K562 (cell line): ENCODE measurements around the gene PABPC1L. TPM values are rescaled to one million over a fixed set of nuclear protein-coding genes. Genes with fewer than 3 reads are reported as not detected.

ENCODE experiments used
- ATAC-seq: fragments of 200-7000 bp; cut with Tn5 transposase; 3 replicates; pipeline ENCODE4 v1.9.1; 2020; ENCODE audit warnings: moderate library complexity
- BruUV-seq: library from RNA; stranded (reverse); fragments of 400-500 nt; replicated peaks from 2 replicates; lab custom pipeline; 2021; lab: Mats Ljungman, UMichigan
- CTCF ChIA-PET: fragments of 300-600 bp; formaldehyde crosslinking; extraction: SDS; loops from one replicate; lab custom pipeline; 2021; ENCODE audit warnings: low intra/inter-chr PET ratio; lab: Yijun Ruan, JAX
- POLR2A ChIA-PET: fragments of 300-600, 350-650 bp; sonication (Branson Sonifier 250); formaldehyde crosslinking; extraction: SDS; loops from one replicate; lab custom pipeline; 2021; ENCODE audit warnings: antibody characterized with exemption, inconsistent platforms; lab: Yijun Ruan, JAX
- DNase-seq, 4 experiments: peaks; one replicate each; pipeline versions ENCODE4 v3.0.0 to v3.0.0-alpha.2; 2011 to 2018; ENCODE audit warnings: low spot score in 3 of 4, mixed read lengths in 3 of 4; ENCODE audit errors: extremely low read depth in 1 of 4
- FAIRE-seq: peaks from 2 replicates; lab custom pipeline; 2011; peaks lifted over from hg19 to GRCh38; lab: Jason Lieb, UNC
- H2AFZ ChIP-seq: 2 replicates; pipeline ENCODE4 v1.6.0; 2011; ENCODE audit warnings: low read depth, low read length, control low read depth, inconsistent platforms
- H3K27ac ChIP-seq: fragments of 200-600 bp; 3 replicates; pipeline ENCODE4 v1.8.0; 2011; ENCODE audit warnings: low read depth, mild to moderate bottlenecking, control low read depth, inconsistent platforms, low read length, moderate library complexity, mixed read lengths; ENCODE audit errors: extremely low read depth
- H3K27me3 ChIP-seq, 2 experiments: fragments of 300-600 bp in 1 of 2; 2 replicates in 1 of 2; 3 replicates in 1 of 2; pipeline versions ENCODE4 v1.6.0 to v1.8.0; 2011; ENCODE audit warnings: inconsistent platforms in 2 of 2, low read length in 2 of 2, mild to moderate bottlenecking in 1 of 2, mixed read lengths in 1 of 2, moderate library complexity in 1 of 2; ENCODE audit not compliant: control insufficient read depth in 2 of 2, insufficient read depth in 2 of 2
- H3K36me3 ChIP-seq: fragments of 300-600 bp; 3 replicates; pipeline ENCODE4 v1.8.0; 2011; ENCODE audit warnings: mild to moderate bottlenecking, low read length, inconsistent platforms; ENCODE audit not compliant: control insufficient read depth, insufficient read depth
- H3K4me1 ChIP-seq, 2 experiments: fragments of 200-600 bp in 1 of 2; replicated peaks in 1 of 2; 2 replicates in 1 of 2; 3 replicates in 1 of 2; pipeline versions ENCODE4 v1.5.1 to v1.8.0; 2011; ENCODE audit warnings: inconsistent platforms in 2 of 2, low read length in 2 of 2, mild to moderate bottlenecking in 1 of 2, mixed read lengths in 1 of 2, moderate library complexity in 1 of 2; ENCODE audit not compliant: control insufficient read depth in 2 of 2, insufficient read depth in 2 of 2
- H3K4me2 ChIP-seq: 2 replicates; pipeline ENCODE4 v1.6.1; 2011; ENCODE audit warnings: low read length, control low read depth, inconsistent platforms, mixed read lengths; ENCODE audit not compliant: insufficient read depth
- H3K4me3 ChIP-seq: fragments of 200-600 bp; sonication (generic), shearing (Covaris generic); 2 replicates; pipeline ENCODE4 v1.5.1; 2016; ENCODE audit warnings: control low read depth, inconsistent platforms
- H3K79me2 ChIP-seq: fragments of 200-600 bp; 3 replicates; pipeline ENCODE4 v1.8.0; 2011; ENCODE audit warnings: low read length, inconsistent platforms; ENCODE audit not compliant: control insufficient read depth, insufficient read depth
- H3K9ac ChIP-seq, 2 experiments: 2 replicates each; pipeline versions ENCODE4 v1.6.0 to v1.6.1; 2011; ENCODE audit warnings: low read depth in 2 of 2, low read length in 2 of 2, control low read depth in 1 of 2, inconsistent platforms in 1 of 2, mild to moderate bottlenecking in 1 of 2, mixed read lengths in 1 of 2; ENCODE audit not compliant: insufficient read depth in 1 of 2
- H3K9me1 ChIP-seq: one replicate; pipeline ENCODE4 v1.6.0; 2011; ENCODE audit warnings: inconsistent platforms, mild to moderate bottlenecking, low read length, moderate library complexity; ENCODE audit not compliant: control insufficient read depth, insufficient read depth
- H3K9me3 ChIP-seq: replicated peaks from 2 replicates; pipeline ENCODE4 v1.5.1; 2011; ENCODE audit warnings: low read depth, low read length, inconsistent platforms; ENCODE audit not compliant: control insufficient read depth, insufficient read depth
- H4K20me1 ChIP-seq: replicated peaks from 2 replicates; pipeline ENCODE4 v1.6.1; 2011; ENCODE audit warnings: low read length, inconsistent platforms, mixed read lengths; ENCODE audit not compliant: control insufficient read depth, insufficient read depth
- FIP1L1 ChIP-seq: fragments of 200-400 bp; formaldehyde crosslinking; IDR thresholded peaks from 2 replicates; pipeline ENCODE4 v1.6.1; 2018; ENCODE audit warnings: mild to moderate bottlenecking, low read depth, low read length; ENCODE audit not compliant: poor library complexity, severe bottlenecking
- FOSL1 ChIP-seq: fragments of 200-800 bp; sonication (Bioruptor generic); conservative IDR thresholded peaks from 2 replicates; pipeline ENCODE4 v1.6.1; 2016; ENCODE audit warnings: missing genetic modification characterization, missing compliant biosample characterization
- HES1 ChIP-seq: fragments of 450-650 bp; IDR thresholded peaks from 2 replicates; pipeline ENCODE4 v1.6.1; 2016; ENCODE audit warnings: low read depth, mild to moderate bottlenecking, moderate library complexity
- HINFP ChIP-seq: fragments of 450-650 bp; conservative IDR thresholded peaks from 2 replicates; pipeline ENCODE4 v1.6.1; 2016; ENCODE audit warnings: missing genetic modification characterization, low read depth, mild to moderate bottlenecking, control low read depth, missing compliant biosample characterization
- JUN ChIP-seq, 2 experiments: sonication (generic) in 1 of 2; formaldehyde crosslinking in 1 of 2; IDR thresholded peaks; 2 replicates each; pipeline versions ENCODE4 v1.6.1 to v1.8.0; 2012 to 2022; ENCODE audit warnings: borderline replicate concordance in 2 of 2, mild to moderate bottlenecking in 2 of 2, improper control_type of control experiment in 1 of 2, low read depth in 1 of 2, low read length in 1 of 2, missing genetic modification reagents in 1 of 2
- MCM2 ChIP-seq: fragments of 450-650 bp; IDR thresholded peaks from 2 replicates; pipeline ENCODE4 v1.6.1; 2017; ENCODE audit warnings: low read depth, mild to moderate bottlenecking
- MYBL2 ChIP-seq, 2 experiments: fragments of 450-650 bp in 1 of 2; sonication (generic) in 1 of 2; formaldehyde crosslinking in 1 of 2; IDR thresholded peaks; 2 replicates each; pipeline versions ENCODE4 v1.6.1 to v1.8.1; 2017 to 2022; ENCODE audit warnings: borderline replicate concordance in 1 of 2, inconsistent platforms in 1 of 2, low read depth in 1 of 2, mild to moderate bottlenecking in 1 of 2, missing genetic modification reagents in 1 of 2, moderate library complexity in 1 of 2
- RHOXF2B ChIP-seq: fragments of 250-450 bp; sonication (Bioruptor Pico); conservative IDR thresholded peaks from 2 replicates; pipeline ENCODE4 v1.5.1; 2021
- SAFB ChIP-seq: fragments of 200-400 bp; formaldehyde crosslinking; IDR thresholded peaks from 2 replicates; pipeline ENCODE4 v1.6.1; 2017; ENCODE audit warnings: low read depth, low read length, borderline replicate concordance
- STAT5B ChIP-seq: fragments of 250-450 bp; sonication (Bioruptor Pico); IDR thresholded peaks from 2 replicates; pipeline ENCODE4 v1.8.0; 2021; ENCODE audit warnings: mild to moderate bottlenecking, inconsistent platforms
- USF2 ChIP-seq: sonication (generic); formaldehyde crosslinking; IDR thresholded peaks from 2 replicates; pipeline ENCODE4 v1.5.0; 2020; ENCODE audit warnings: missing genetic modification reagents
- ZNF121 ChIP-seq: sonication (generic); formaldehyde crosslinking; conservative IDR thresholded peaks from 2 replicates; pipeline ENCODE4 v1.8.0; 2022; ENCODE audit warnings: missing genetic modification reagents
- ZNF184 ChIP-seq: sonication (generic); formaldehyde crosslinking; IDR thresholded peaks from 2 replicates; pipeline ENCODE4 v1.5.0; 2020; ENCODE audit warnings: missing genetic modification reagents
- ZNF324 ChIP-seq: fragments of 250-450 bp; sonication (Bioruptor Pico); IDR thresholded peaks from 2 replicates; pipeline ENCODE4 v1.4.0; 2020; ENCODE audit warnings: mild to moderate bottlenecking
- ZNF589 ChIP-seq: fragments of 200-800 bp; sonication (Bioruptor generic); IDR thresholded peaks from 2 replicates; pipeline ENCODE4 v1.6.1; 2016; ENCODE audit warnings: low read depth, missing genetic modification characterization, missing compliant biosample characterization
- ZNF75A ChIP-seq: fragments of 450-650 bp; formaldehyde crosslinking; IDR thresholded peaks from 2 replicates; pipeline ENCODE4 v1.4.0; 2020; ENCODE audit warnings: mild to moderate bottlenecking
- WGBS: fragments of 100-300 bp; shearing (Covaris generic); methylation state at CpG from one replicate; pipeline ENCODE4 v1.1.6; 2016; ENCODE audit warnings: low coverage, mixed read lengths; ENCODE audit not compliant: insufficient coverage; ENCODE audit errors: missing lambda C conversion rate; 5-methylcytosine and 5-hydroxymethylcytosine counted together
- in situ Hi-C: fragments of 300-500 bp; cut with MboI; formaldehyde crosslinking; loops from 4 replicates; pipeline ENCODE4 v1.15.0; 2018; ENCODE audit warnings: inconsistent platforms, mixed read lengths
- intact Hi-C: fragments of 100-400 bp; cut with micrococcal nuclease; formaldehyde crosslinking; loops from 2 replicates; pipeline ENCODE4 v1.14.2; 2022
- polyA plus RNA-seq, 8 experiments: library from polyadenylated mRNA; depleted of rRNA in 4 of 8; stranded (reverse) in 5 of 8; unstranded in 3 of 8; fragments of >200 nt; fragmentation: Nextera tagmentation in 2 of 8; fragmentation: Illumina TruSeq in 1 of 8; extraction: Ambion mirVana in 2 of 8; extraction: Trizol in 1 of 8; gene quantifications; 2 replicates each; pipeline versions ENCODE4 v1.2.1 to v1.2.3, GENCODE V29; 2011 to 2014; ENCODE audit warnings: inconsistent platforms in 1 of 8, missing spikeins in 1 of 8
- total RNA-seq, 7 experiments: library from RNA; depleted of rRNA in 6 of 7; stranded (reverse); fragments of >200 nt in 6 of 7; fragmentation: Illumina TruSeq in 2 of 7; extraction: Trizol in 2 of 7; gene quantifications; 2 replicates each; pipeline versions ENCODE4 v1.2.1 to v1.2.3, GENCODE V29; 2011 to 2021; ENCODE audit warnings: low replicate concordance in 1 of 7
- TF ChIP-seq, protein P1 (sequence below): fragments of 250-450 bp; sonication (Bioruptor Pico); IDR thresholded peaks from 2 replicates; pipeline ENCODE4 v1.8.0; 2022; ENCODE audit warnings: moderate library complexity, mild to moderate bottlenecking, inconsistent platforms

The PABPC1L gene
- total and polyA plus RNA-seq, 9 of the 15 experiments (the other 6 are each of a cell fraction or from before 2014, with no cell fraction given) = 6.0 to 90.3 (median 15.8) TPM

DNA sequence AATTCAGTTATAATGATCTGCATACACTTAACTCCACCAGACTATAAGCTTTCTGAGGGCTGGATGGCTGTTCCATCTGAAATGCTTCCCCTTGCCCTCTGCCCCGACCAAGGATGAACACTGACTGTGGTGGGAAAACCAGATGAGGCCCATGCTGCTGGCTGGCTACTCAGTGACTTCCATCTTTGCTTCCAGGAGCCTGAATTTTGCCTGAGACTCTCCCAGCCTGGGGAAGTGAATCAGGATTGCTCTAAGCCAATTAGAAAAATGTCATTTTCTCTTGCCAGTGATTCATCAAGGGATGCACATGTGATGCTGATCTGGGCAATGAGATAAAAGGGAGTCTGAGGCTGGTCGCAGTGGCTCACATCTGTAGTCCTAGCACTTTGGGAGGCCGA is 52.0 kb downstream of the PABPC1L start:
- ATAC-seq (no peak), DNase-seq (peak in 1 of 4 experiments; percentile 48), FAIRE-seq (no peak)
- BruUV-seq = no TSS peak
- no peak overlapping the region for H3K4me2 ChIP-seq
- 37% methylated on average over 3 of the region's 3 CpGs for WGBS
- H2AFZ ChIP-seq = peak overlapping the region; percentile 42
- POLR2A ChIA-PET = interaction anchor here (0.9 kb wide), 1 partner anchor 9 kb away, joined by 3 read pairs; no protein-coding TSS in a partner anchor
- CTCF ChIA-PET = no interaction called here
- intact Hi-C loops (loop anchor here (2.0 kb wide), 1 partner anchor 51 kb away; the partner anchor contains the start of gene PABPC1L), in situ Hi-C loops (no loop called here)
- H3K9me1 ChIP-seq = no peaks in the 10 kb centered on the region
- H3K27me3 ChIP-seq = no peaks in the 10 kb centered on the region
- peaks cover 19% of the 10 kb centered on the region for H3K36me3 ChIP-seq
- peaks cover 47% of the 10 kb centered on the region for H3K79me2 ChIP-seq
- peak overlapping the region; percentile 81; the same call in 2 of the 3 replicates for H3K27ac ChIP-seq
- no peak overlapping the region for H3K9ac ChIP-seq
- H3K4me3 ChIP-seq = no peak overlapping the region
- H3K9me3 ChIP-seq = no peaks in the 10 kb centered on the region
- H4K20me1 ChIP-seq = peaks cover 4% of the 10 kb centered on the region; the same call in 1 of the 2 replicates
- H3K4me1 ChIP-seq = peaks cover 34 to 47% of the 10 kb centered on the region in 2 experiments
- no peak for TF ChIP-seq ZNF121
- TF ChIP-seq ZNF324 (CRISPR knock-in tag) = no peak
- peak; percentile 83 for TF ChIP-seq FOSL1 (tag)
- no peak for TF ChIP-seq FIP1L1
- TF ChIP-seq, protein P1, sequence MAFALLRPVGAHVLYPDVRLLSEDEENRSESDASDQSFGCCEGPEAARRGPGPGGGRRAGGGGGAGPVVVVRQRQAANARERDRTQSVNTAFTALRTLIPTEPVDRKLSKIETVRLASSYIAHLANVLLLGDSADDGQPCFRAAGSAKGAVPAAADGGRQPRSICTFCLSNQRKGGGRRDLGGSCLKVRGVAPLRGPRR (CRISPR knock-in tag) = no peak
- TF ChIP-seq STAT5B (CRISPR knock-in tag) = no peak
- TF ChIP-seq ZNF184 (CRISPR knock-in tag) = no peak
- no peak for TF ChIP-seq SAFB
- no peak for TF ChIP-seq RHOXF2B (CRISPR knock-in tag)
- no peak for TF ChIP-seq ZNF75A (CRISPR knock-in tag)
- 0 out of 2 replicates have a peak, but pooled peaks have one; percentile 34 for TF ChIP-seq ZNF589 (CRISPR knock-in tag)
- no peak for TF ChIP-seq HINFP (tag)
- 0 out of 2 replicates have a peak, but pooled peaks have one; percentile 29 for TF ChIP-seq JUN (IDR thresholded peaks at IDR 0.05; ENCODE audit: borderline replicate concordance, low read depth, low read length)
- TF ChIP-seq JUN (CRISPR knock-in tag; IDR thresholded peaks at IDR 0.05; ENCODE audit: borderline replicate concordance) = no peak
- no peak for TF ChIP-seq MYBL2 (IDR thresholded peaks at IDR 0.05; ENCODE audit: low read depth)
- TF ChIP-seq MYBL2 (CRISPR knock-in tag; IDR thresholded peaks at IDR 0.05; ENCODE audit: borderline replicate concordance) = no peak
- no peak for TF ChIP-seq MCM2
- TF ChIP-seq HES1 = no peak
- TF ChIP-seq USF2 (CRISPR knock-in tag) = peak; percentile 66
